ENCODE data around the gene LBR. TPM values are rescaled to one million over a fixed set of nuclear protein-coding genes. Genes with fewer than 3 reads are reported as not detected.

The LBR gene
- total and polyA plus RNA-seq, 2 experiments from 2014 or later: 29.6 to 54.2 TPM

DNA sequence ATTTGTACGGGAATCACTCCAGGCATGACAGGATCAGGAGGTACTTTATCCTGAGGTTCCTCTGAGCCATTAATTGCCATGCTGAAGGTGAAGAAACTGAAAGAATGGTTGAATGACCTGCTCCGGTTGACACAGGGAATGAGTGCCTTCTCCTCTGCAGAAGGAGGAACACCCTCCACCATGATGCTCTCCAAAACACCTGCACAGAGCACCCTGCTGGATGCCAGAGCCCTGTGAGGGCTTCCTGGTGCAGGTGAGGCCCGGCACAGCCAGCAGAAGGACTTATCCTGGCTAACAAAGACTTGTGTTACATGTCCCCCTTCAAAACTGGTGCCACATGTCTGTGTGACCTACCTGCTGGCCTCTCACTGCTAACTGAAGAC is 14.3 kb upstream of the LBR start:
- H3K79me2 ChIP-seq: no peaks in the 10 kb centered on the region
- peak overlapping the region; percentile 49 for H3K27ac ChIP-seq
- H3K27me3 ChIP-seq: no peaks in the 10 kb centered on the region
- 85% methylated on average over 3 of the region's 3 CpGs for WGBS (ENCODE audit: low lambda C conversion rate, missing lambda C conversion rate)
- no peak overlapping the region for H3K4me3 ChIP-seq
- TF ChIP-seq EZH2phosphoT487 (IDR thresholded peaks at IDR 0.05; ENCODE audit: low read depth, severe bottlenecking, unreplicated experiment) (no peak), EZH2 (IDR thresholded peaks at IDR 0.05; ENCODE audit: borderline replicate concordance) (no peak)
- TF ChIP-seq, protein P1, sequence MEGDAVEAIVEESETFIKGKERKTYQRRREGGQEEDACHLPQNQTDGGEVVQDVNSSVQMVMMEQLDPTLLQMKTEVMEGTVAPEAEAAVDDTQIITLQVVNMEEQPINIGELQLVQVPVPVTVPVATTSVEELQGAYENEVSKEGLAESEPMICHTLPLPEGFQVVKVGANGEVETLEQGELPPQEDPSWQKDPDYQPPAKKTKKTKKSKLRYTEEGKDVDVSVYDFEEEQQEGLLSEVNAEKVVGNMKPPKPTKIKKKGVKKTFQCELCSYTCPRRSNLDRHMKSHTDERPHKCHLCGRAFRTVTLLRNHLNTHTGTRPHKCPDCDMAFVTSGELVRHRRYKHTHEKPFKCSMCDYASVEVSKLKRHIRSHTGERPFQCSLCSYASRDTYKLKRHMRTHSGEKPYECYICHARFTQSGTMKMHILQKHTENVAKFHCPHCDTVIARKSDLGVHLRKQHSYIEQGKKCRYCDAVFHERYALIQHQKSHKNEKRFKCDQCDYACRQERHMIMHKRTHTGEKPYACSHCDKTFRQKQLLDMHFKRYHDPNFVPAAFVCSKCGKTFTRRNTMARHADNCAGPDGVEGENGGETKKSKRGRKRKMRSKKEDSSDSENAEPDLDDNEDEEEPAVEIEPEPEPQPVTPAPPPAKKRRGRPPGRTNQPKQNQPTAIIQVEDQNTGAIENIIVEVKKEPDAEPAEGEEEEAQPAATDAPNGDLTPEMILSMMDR (IDR thresholded peaks at IDR 0.05; ENCODE audit: poor library complexity): no peak
- H4K20me1 ChIP-seq (ENCODE audit: insufficient read depth, poor library complexity, severe bottlenecking): no peaks in the 10 kb centered on the region
- peak overlapping the region; percentile 55 for H3K4me2 ChIP-seq
- H3K36me3 ChIP-seq (replicated peaks; ENCODE audit: insufficient read depth, low read depth): no peaks in the 10 kb centered on the region
- peaks cover 21% of the 10 kb centered on the region for H3K4me1 ChIP-seq (ENCODE audit: insufficient read depth)
- DNase-seq (ENCODE audit: low spot score): no peak
- no peaks in the 10 kb centered on the region for H3K9me3 ChIP-seq (ENCODE audit: low read depth)
- H2AFZ ChIP-seq: no peak overlapping the region
- no peaks in the 10 kb centered on the region for H3K9me2 ChIP-seq (replicated peaks; ENCODE audit: insufficient read depth)

DNA sequence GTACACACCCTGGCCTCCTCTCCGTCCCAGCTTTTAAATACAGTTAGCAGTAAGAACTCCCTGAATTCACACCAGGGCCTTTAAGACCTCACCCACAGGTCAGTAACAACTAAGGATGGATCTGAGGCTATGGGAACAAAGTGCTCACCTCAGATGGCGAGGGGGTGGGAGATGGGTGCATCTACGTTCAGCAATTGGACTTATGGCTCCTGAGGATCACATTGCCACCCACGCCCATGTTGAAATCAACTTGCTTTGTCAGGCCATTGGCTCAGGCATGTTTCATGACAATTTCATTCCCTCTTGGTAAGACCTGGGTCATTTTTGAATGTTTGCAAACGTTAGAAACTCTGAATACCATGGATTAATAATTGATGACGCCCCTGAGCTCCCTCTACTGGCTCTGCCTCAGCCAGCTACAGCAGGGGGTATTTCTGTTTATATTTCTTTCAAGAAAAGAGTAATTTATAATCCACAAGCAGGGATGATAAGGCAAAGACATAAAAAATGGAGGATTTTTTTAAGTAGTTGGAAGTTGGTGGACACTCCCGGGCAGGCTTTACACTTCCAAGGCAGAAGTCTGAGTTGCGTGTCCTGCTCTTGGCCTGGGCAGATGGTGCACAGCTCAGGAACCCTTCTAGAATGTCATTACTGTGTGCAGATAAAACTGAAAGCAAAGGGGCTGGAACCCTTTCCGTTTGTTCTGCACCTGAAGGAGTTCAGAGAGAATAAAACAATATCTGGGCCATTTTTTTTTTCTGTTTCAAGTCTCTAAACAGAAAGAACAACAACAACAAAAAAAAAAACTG is 13.7 kb upstream of the LBR start:
- Histone ChIP-seq H3K27ac (peak overlapping the region; percentile 61), H3K79me2 (no peaks in the 10 kb centered on the region), H3K4me1 (ENCODE audit: insufficient read depth) (peaks cover 15% of the 10 kb centered on the region), H3K36me3 (replicated peaks; ENCODE audit: insufficient read depth, low read depth) (no peaks in the 10 kb centered on the region), H3K4me3 (no peak overlapping the region), H3K9me2 (replicated peaks; ENCODE audit: insufficient read depth) (no peaks in the 10 kb centered on the region), H4K20me1 (ENCODE audit: insufficient read depth, poor library complexity, severe bottlenecking) (no peaks in the 10 kb centered on the region), H3K9me3 (ENCODE audit: low read depth) (no peaks in the 10 kb centered on the region), H2AFZ (no peak overlapping the region), H3K4me2 (peak overlapping the region; percentile 55), H3K27me3 (no peaks in the 10 kb centered on the region)
- 60% methylated on average over 9 of the region's 9 CpGs for WGBS (ENCODE audit: low lambda C conversion rate, missing lambda C conversion rate)
- peak; percentile 42 for DNase-seq (ENCODE audit: low spot score)
- TF ChIP-seq, protein P1 (IDR thresholded peaks at IDR 0.05; ENCODE audit: poor library complexity): peak; percentile 34
- no peak for TF ChIP-seq EZH2phosphoT487 (IDR thresholded peaks at IDR 0.05; ENCODE audit: low read depth, severe bottlenecking, unreplicated experiment)
- TF ChIP-seq EZH2 (IDR thresholded peaks at IDR 0.05; ENCODE audit: borderline replicate concordance): no peak

DNA sequence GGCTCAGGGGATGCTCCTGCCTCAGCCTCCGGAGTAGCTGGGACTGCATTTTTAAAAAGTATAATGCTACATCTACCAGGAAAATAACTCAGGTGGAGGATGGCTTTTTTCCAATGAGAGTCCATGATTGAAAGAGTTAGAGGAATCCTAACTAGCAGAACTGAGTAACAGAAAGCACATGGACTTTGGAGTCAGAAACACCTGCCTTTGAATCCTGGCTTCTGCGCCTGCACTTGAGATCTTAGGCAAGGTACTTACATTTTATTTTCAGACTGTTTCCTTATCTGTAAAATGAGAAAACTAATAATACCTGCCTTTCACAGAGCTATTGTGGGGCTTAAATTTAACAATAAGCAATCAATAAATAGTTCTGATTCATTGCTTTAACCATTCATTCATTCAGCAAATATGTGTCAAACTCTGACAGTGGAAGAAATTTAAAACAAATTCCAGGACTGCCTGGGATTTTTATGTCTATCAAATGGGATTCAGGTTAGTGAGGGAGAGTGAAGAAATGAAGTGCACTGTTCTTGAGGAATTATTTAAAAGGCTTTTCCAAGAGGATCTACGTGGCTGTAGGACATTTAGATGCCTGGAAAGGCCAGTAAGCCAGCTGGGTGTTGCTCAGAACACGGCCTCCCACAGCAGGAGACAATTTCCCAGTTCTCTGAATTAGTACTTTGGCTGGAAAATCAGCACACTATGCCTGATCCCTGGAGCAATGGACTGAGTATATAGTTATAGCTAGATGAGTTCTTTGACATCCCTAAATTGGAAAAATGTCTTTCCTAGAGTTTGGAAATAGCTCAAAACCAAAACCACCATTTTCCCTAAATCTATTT is 12.8 kb upstream of the LBR start:
- H3K4me3 ChIP-seq: no peak overlapping the region
- no peak for DNase-seq (ENCODE audit: low spot score)
- no peaks in the 10 kb centered on the region for H4K20me1 ChIP-seq (ENCODE audit: insufficient read depth, poor library complexity, severe bottlenecking)
- no peaks in the 10 kb centered on the region for H3K9me2 ChIP-seq (replicated peaks; ENCODE audit: insufficient read depth)
- H2AFZ ChIP-seq: no peak overlapping the region
- peak overlapping the region; percentile 46 for H3K4me2 ChIP-seq
- peaks cover 12% of the 10 kb centered on the region for H3K4me1 ChIP-seq (ENCODE audit: insufficient read depth)
- H3K27me3 ChIP-seq: no peaks in the 10 kb centered on the region
- H3K27ac ChIP-seq: peak overlapping the region; percentile 61
- TF ChIP-seq EZH2 (IDR thresholded peaks at IDR 0.05; ENCODE audit: borderline replicate concordance): no peak
- TF ChIP-seq EZH2phosphoT487 (IDR thresholded peaks at IDR 0.05; ENCODE audit: low read depth, severe bottlenecking, unreplicated experiment): no peak
- TF ChIP-seq, protein P1 (IDR thresholded peaks at IDR 0.05; ENCODE audit: poor library complexity): no peak
- no peaks in the 10 kb centered on the region for H3K36me3 ChIP-seq (replicated peaks; ENCODE audit: insufficient read depth, low read depth)
- no peaks in the 10 kb centered on the region for H3K79me2 ChIP-seq
- H3K9me3 ChIP-seq (ENCODE audit: low read depth): no peaks in the 10 kb centered on the region
- 84% methylated on average over 4 of the region's 4 CpGs for WGBS (ENCODE audit: low lambda C conversion rate, missing lambda C conversion rate)

All from hepatocyte (in vitro differentiated cells).